Neuronal stem cell (in vitro differentiated cells): Measurements from ENCODE around the gene MBD3L2.

ENCODE experiments used
- DNase-seq: peaks from one replicate; pipeline ENCODE4 v3.0.0-alpha.2; 2013; ENCODE audit warnings: low spot score
- H2AFZ ChIP-seq: one replicate; pipeline ENCODE4 v1.6.1; 2013; ENCODE audit warnings: mild to moderate bottlenecking, low read length, inconsistent platforms
- H2AK5ac ChIP-seq: 2 replicates; pipeline ENCODE4 v1.6.1; 2013; ENCODE audit warnings: low read depth, mild to moderate bottlenecking, inconsistent platforms, low read length, moderate library complexity, mixed read lengths
- H2BK120ac ChIP-seq: 2 replicates; pipeline ENCODE4 v1.6.1; 2013; ENCODE audit warnings: low read depth, mild to moderate bottlenecking, inconsistent platforms, low read length, moderate library complexity, mixed read lengths
- H2BK12ac ChIP-seq: one replicate; pipeline ENCODE4 v1.6.1; 2013; ENCODE audit warnings: low read length, inconsistent platforms
- H2BK15ac ChIP-seq: 2 replicates; pipeline ENCODE4 v1.6.1; 2013; ENCODE audit warnings: mild to moderate bottlenecking, low read length, inconsistent platforms, mixed read lengths
- H2BK5ac ChIP-seq: one replicate; pipeline ENCODE4 v1.6.1; 2013; ENCODE audit warnings: inconsistent platforms, mild to moderate bottlenecking, low read length, moderate library complexity
- H3K14ac ChIP-seq: one replicate; pipeline ENCODE4 v1.6.1; 2013; ENCODE audit warnings: low read length, inconsistent platforms
- H3K18ac ChIP-seq: 2 replicates; pipeline ENCODE4 v1.6.1; 2013; ENCODE audit warnings: low read length, inconsistent platforms
- H3K23ac ChIP-seq: 2 replicates; pipeline ENCODE4 v1.6.1; 2013; ENCODE audit warnings: low read depth, mild to moderate bottlenecking, mixed read lengths, low read length, inconsistent platforms; ENCODE audit not compliant: poor library complexity
- H3K27ac ChIP-seq: replicated peaks from 3 replicates; pipeline ENCODE4 v1.5.1; 2013; ENCODE audit warnings: low read length, inconsistent platforms
- H3K27me3 ChIP-seq, 3 experiments: 2 replicates each; pipeline ENCODE4 v1.6.1; 2013; ENCODE audit warnings: low read length in 3 of 3, mild to moderate bottlenecking in 2 of 3, inconsistent platforms in 1 of 3, low read depth in 1 of 3, mixed read lengths in 1 of 3, moderate library complexity in 1 of 3; ENCODE audit not compliant: control insufficient read depth in 3 of 3, insufficient read depth in 3 of 3
- H3K36me3 ChIP-seq, 2 donors: replicated peaks in 1 of 2; 2 replicates each; pipeline ENCODE4 v1.6.1; 2013; ENCODE audit warnings: low read length in 2 of 2; ENCODE audit not compliant: control insufficient read depth in 2 of 2, insufficient read depth in 2 of 2
- H3K4ac ChIP-seq: 2 replicates; pipeline ENCODE4 v1.6.1; 2013; ENCODE audit warnings: inconsistent platforms, mild to moderate bottlenecking, low read length, moderate library complexity
- H3K4me1 ChIP-seq, 2 donors: 1 replicate in 1 of 2; 2 replicates in 1 of 2; pipeline ENCODE4 v1.6.1; 2013; ENCODE audit warnings: low read length in 2 of 2, low read depth in 1 of 2; ENCODE audit not compliant: control insufficient read depth in 2 of 2, insufficient read depth in 1 of 2
- H3K4me2 ChIP-seq: one replicate; pipeline ENCODE4 v1.6.1; 2013; ENCODE audit warnings: mild to moderate bottlenecking, low read length, inconsistent platforms; ENCODE audit not compliant: insufficient read depth, poor library complexity, severe bottlenecking
- H3K4me3 ChIP-seq, 2 donors: 2 replicates each; pipeline ENCODE4 v1.5.1; 2013; ENCODE audit warnings: low read length in 2 of 2, mild to moderate bottlenecking in 2 of 2, inconsistent platforms in 1 of 2, moderate library complexity in 1 of 2
- H3K79me1 ChIP-seq: one replicate; pipeline ENCODE4 v1.6.1; 2013; ENCODE audit warnings: low read depth, mild to moderate bottlenecking, inconsistent platforms, low read length, moderate library complexity
- H3K9ac ChIP-seq: one replicate; pipeline ENCODE4 v1.6.1; 2013; ENCODE audit warnings: mild to moderate bottlenecking, low read depth, low read length, inconsistent platforms; ENCODE audit not compliant: poor library complexity
- H3K9me3 ChIP-seq, 2 donors: replicated peaks in 1 of 2; 2 replicates each; pipeline versions ENCODE3 to v1.6.1; 2013; ENCODE audit warnings: low read length in 2 of 2, mild to moderate bottlenecking in 2 of 2, inconsistent platforms in 1 of 2, low read depth in 1 of 2, mixed read lengths in 1 of 2, moderate library complexity in 1 of 2; ENCODE audit not compliant: control insufficient read depth in 2 of 2, insufficient read depth in 1 of 2
- H4K8ac ChIP-seq: one replicate; pipeline ENCODE4 v1.6.1; 2013; ENCODE audit warnings: low read depth, mild to moderate bottlenecking, inconsistent platforms, low read length, moderate library complexity
- H4K91ac ChIP-seq: one replicate; pipeline ENCODE4 v1.6.1; 2013; ENCODE audit warnings: low read length, low read depth, mild to moderate bottlenecking, inconsistent platforms; ENCODE audit not compliant: poor library complexity
- WGBS, 2 donors: extraction: QIAGEN DNeasy Blood & Tissue Kit; methylation state at CpG; one replicate each; pipeline ENCODE4 v1.1.7; 2013; ENCODE audit warnings: missing lambda C conversion rate in 2 of 2, mixed read lengths in 1 of 2; ENCODE audit not compliant: insufficient read length in 2 of 2, insufficient replicate concordance in 1 of 2; ENCODE audit errors: extremely low coverage in 2 of 2; 5-methylcytosine and 5-hydroxymethylcytosine counted together

The MBD3L2 gene

DNA sequence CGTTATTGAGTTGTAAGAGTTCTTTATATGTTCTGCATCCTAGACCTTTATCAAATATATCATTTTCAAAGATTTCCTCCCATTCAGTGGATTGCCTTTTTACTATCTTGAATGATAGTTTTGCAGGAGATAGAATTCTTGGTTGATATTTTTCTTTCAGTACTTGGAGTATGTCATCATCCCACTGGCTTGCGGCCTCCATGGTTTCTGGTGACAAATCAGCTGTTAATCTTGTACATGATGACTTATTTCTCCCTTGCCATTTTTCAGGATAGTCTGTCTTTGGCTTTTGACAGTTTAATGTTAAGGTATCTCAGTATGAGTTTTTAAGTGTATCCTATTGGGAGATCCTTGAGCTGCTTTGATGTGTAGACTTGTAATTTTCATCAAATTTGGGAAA, 28.9 kb downstream of the MBD3L2 start:
- H2BK120ac ChIP-seq: no peak overlapping the region
- H4K91ac ChIP-seq: no peak overlapping the region
- peaks cover 1% of the 10 kb centered on the region for H3K79me1 ChIP-seq
- H3K4me3 ChIP-seq: no peak overlapping the region
- no peaks in the 10 kb centered on the region for H3K4me1 ChIP-seq
- WGBS, 2 donors: no CpG with 5 or more reads among the region's 2 CpGs
- peaks cover 61 to 99% of the 10 kb centered on the region in 2 donors for H3K36me3 ChIP-seq
- no peak overlapping the region for H3K4ac ChIP-seq
- peaks cover 42 to 75% of the 10 kb centered on the region in 2 donors for H3K9me3 ChIP-seq
- no peak overlapping the region for H4K8ac ChIP-seq
- no peak overlapping the region for H3K4me2 ChIP-seq
- H2AFZ ChIP-seq: no peak overlapping the region
- DNase-seq: no peak
- H2AK5ac ChIP-seq: no peak overlapping the region
- H3K27ac ChIP-seq: no peak overlapping the region
- no peak overlapping the region for H3K18ac ChIP-seq
- H3K23ac ChIP-seq: no peak overlapping the region
- no peak overlapping the region for H3K9ac ChIP-seq
- no peak overlapping the region for H2BK12ac ChIP-seq
- no peak overlapping the region for H2BK5ac ChIP-seq
- no peak overlapping the region for H3K14ac ChIP-seq
- H3K27me3 ChIP-seq: no peaks in the 10 kb centered on the region
- H2BK15ac ChIP-seq: no peak overlapping the region

GRCh38 chr19:7083076-7083956, 34.2 kb downstream of the MBD3L2 start:
- Histone ChIP-seq H3K4me2 (no peak overlapping the region), H3K9me3 (peaks cover 62 to 97% of the 10 kb centered on the region in 2 donors), H2BK5ac (no peak overlapping the region), H3K27me3 (no peaks in the 10 kb centered on the region), H2AFZ (no peak overlapping the region), H3K4me3 (no peak overlapping the region), H3K23ac (no peak overlapping the region), H3K9ac (no peak overlapping the region), H3K18ac (no peak overlapping the region), H2BK12ac (no peak overlapping the region), H3K79me1 (no peaks in the 10 kb centered on the region), H3K4ac (no peak overlapping the region), H4K91ac (no peak overlapping the region), H3K14ac (no peak overlapping the region), H3K36me3 (peaks cover 52 to 90% of the 10 kb centered on the region in 2 donors), H3K27ac (no peak overlapping the region), H2BK120ac (no peak overlapping the region), H4K8ac (no peak overlapping the region), H2AK5ac (no peak overlapping the region), H3K4me1 (no peaks in the 10 kb centered on the region), H2BK15ac (no peak overlapping the region)
- no CpG with 5 or more reads among the region's 15 CpGs for WGBS, 2 donors
- DNase-seq: no peak

DNA sequence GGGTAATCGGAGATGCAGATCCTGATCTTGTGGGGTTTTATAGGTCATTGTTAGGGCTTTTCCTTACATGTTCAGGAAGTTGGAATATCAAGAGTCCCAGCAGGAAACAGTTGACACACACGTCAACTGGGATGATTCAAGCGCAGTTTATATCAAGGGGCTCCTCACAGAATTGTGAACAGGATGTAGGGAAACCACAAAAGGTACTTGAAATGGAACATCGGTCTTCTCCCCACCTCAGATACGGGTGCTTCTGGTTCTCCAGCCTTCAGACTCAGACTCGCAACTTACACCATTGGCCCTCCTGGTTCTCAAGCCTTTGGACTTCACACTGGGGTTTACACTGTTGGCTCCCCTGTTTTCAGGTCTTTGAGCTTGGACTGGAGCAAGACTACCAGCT, 39.9 kb downstream of the MBD3L2 start:
- Histone ChIP-seq H4K91ac (no peak overlapping the region), H2BK5ac (no peak overlapping the region), H3K9ac (no peak overlapping the region), H2AFZ (no peak overlapping the region), H3K4me1 (no peaks in the 10 kb centered on the region), H3K23ac (no peak overlapping the region), H3K79me1 (no peaks in the 10 kb centered on the region), H2BK120ac (no peak overlapping the region), H2BK12ac (no peak overlapping the region), H3K27me3 (no peaks in the 10 kb centered on the region), H3K4me2 (no peak overlapping the region), H3K4ac (no peak overlapping the region), H2BK15ac (no peak overlapping the region), H4K8ac (no peak overlapping the region), H3K4me3 (peak overlapping the region in 1 of 2 donors; percentile 30), H3K14ac (no peak overlapping the region), H3K27ac (no peak overlapping the region), H3K9me3 (peaks cover 42 to 76% of the 10 kb centered on the region in 2 donors), H3K36me3 (peaks cover 19 to 65% of the 10 kb centered on the region in 2 donors), H3K18ac (no peak overlapping the region), H2AK5ac (no peak overlapping the region)
- no CpG with 5 or more reads among the region's 6 CpGs for WGBS, 2 donors
- DNase-seq: no peak

DNA sequence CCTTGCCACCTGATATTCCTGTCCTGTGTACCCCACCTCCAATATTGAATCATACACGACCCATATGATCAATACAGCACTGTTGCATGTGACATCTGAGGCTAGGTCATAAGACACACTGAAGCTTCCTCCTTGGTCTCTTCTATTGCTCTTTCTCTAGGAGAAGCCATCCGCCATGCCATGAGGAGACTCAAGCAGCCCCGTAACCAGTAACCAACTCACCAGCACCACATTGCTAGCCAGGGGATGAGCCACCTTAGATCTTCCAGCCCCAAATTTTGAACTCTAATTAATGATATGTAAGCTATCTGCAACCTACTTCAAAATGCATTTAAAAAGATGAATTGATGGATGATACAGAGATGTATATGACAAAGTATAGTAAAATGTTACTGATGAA, 49.0 kb downstream of the MBD3L2 start:
- Histone ChIP-seq H3K9ac (no peak overlapping the region), H3K4ac (no peak overlapping the region), H3K18ac (no peak overlapping the region), H2BK12ac (no peak overlapping the region), H3K14ac (no peak overlapping the region), H3K9me3 (peaks cover 8 to 34% of the 10 kb centered on the region in 2 donors), H3K79me1 (no peaks in the 10 kb centered on the region), H3K4me2 (no peak overlapping the region), H3K4me3 (peak overlapping the region in 1 of 2 donors; percentile 67), H4K91ac (no peak overlapping the region), H4K8ac (no peak overlapping the region), H3K23ac (no peak overlapping the region), H2BK5ac (no peak overlapping the region), H3K36me3 (peaks cover 0 to 3% of the 10 kb centered on the region in 2 donors), H3K4me1 (peaks cover 0 to 5% of the 10 kb centered on the region in 2 donors), H2BK15ac (no peak overlapping the region), H2AK5ac (no peak overlapping the region), H3K27ac (no peak overlapping the region), H3K27me3 (no peaks in the 10 kb centered on the region), H2AFZ (peak overlapping the region; percentile 81), H2BK120ac (no peak overlapping the region)
- WGBS, 2 donors: no CpG with 5 or more reads among the region's 3 CpGs
- no peak for DNase-seq
